GM12864 (cell line): Measurements from ENCODE around the gene SSRP1.
"Not testable (repeated sequence)": the region's sequence is repeated elsewhere in the genome, so short reads cannot be mapped to it uniquely, and the experiment has no call there.

Experiments used
- DNase-seq: peaks from one replicate; pipeline ENCODE4 v3.0.0-alpha.2; 2011; ENCODE audit warnings: low read depth
- H3K4me3 ChIP-seq: 2 replicates; pipeline ENCODE4 v1.5.1; 2011; ENCODE audit warnings: mild to moderate bottlenecking, low read depth, low read length, control low read depth
- TF ChIP-seq, protein P1 (sequence below): IDR thresholded peaks from 2 replicates; pipeline ENCODE4 v1.5.1; 2011; ENCODE audit warnings: low read depth, mild to moderate bottlenecking, moderate library complexity, low read length, control low read depth, inconsistent platforms; ENCODE audit errors: missing control alignments

Gene SSRP1

GRCh38 chr11:57302489-57302888, 33.2 kb downstream of the SSRP1 start:
- TF ChIP-seq, protein P1, sequence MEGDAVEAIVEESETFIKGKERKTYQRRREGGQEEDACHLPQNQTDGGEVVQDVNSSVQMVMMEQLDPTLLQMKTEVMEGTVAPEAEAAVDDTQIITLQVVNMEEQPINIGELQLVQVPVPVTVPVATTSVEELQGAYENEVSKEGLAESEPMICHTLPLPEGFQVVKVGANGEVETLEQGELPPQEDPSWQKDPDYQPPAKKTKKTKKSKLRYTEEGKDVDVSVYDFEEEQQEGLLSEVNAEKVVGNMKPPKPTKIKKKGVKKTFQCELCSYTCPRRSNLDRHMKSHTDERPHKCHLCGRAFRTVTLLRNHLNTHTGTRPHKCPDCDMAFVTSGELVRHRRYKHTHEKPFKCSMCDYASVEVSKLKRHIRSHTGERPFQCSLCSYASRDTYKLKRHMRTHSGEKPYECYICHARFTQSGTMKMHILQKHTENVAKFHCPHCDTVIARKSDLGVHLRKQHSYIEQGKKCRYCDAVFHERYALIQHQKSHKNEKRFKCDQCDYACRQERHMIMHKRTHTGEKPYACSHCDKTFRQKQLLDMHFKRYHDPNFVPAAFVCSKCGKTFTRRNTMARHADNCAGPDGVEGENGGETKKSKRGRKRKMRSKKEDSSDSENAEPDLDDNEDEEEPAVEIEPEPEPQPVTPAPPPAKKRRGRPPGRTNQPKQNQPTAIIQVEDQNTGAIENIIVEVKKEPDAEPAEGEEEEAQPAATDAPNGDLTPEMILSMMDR: no peak
- no peak overlapping the region for H3K4me3 ChIP-seq
- DNase-seq: no peak

GRCh38 chr11:57301711-57302423, 33.8 kb downstream of the SSRP1 start:
- H3K4me3 ChIP-seq: no peak overlapping the region
- TF ChIP-seq, protein P1: no peak
- no peak for DNase-seq

DNA sequence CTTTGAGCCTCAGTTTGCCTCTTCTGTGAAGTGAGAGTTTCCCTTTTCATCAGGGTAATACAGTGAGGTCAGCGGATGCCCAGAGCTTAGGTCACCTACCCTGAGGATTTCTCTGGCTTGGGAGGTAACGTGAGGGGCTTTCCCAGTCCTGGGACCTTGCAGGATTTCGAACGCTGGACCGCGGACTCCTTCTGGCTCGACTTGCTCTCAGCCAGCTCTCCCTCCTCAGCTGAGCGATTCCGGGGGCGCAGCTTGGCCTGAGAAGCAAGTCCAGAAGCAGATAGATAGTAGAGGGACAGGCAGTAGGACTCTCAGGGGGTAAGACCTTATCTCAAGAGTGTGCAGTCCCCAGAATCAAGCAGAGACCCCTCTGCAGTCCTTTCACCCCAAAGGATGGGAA, 34.9 kb downstream of the SSRP1 start:
- no peak overlapping the region for H3K4me3 ChIP-seq
- TF ChIP-seq, protein P1: no peak
- no peak for DNase-seq

- DNase-seq: no peak
- TF ChIP-seq, protein P1: no peak
- no peak overlapping the region for H3K4me3 ChIP-seq
Observed at GRCh38 chr11:57299150-57299737, 36.4 kb downstream of the SSRP1 start.

DNA sequence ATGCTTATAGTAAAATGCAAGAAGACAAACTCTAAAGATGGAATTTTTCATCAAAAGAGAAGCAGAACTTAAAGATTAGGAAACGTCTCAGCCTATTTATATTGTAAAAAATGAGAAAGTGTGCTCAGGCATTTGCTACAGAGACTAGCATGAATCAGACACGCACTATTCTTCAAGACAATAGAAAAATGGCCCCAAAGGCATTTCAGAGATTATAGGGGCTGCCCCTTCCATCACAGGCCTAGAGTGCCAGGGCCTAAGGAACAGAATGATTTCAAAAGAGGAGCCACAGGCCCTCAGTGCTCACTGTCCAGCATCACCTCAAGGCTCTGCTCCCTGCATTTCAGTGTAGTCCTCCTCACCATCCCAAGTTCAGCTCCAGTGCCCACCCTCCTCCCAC, 38.5 kb downstream of the SSRP1 start:
- TF ChIP-seq, protein P1: no peak
- no peak for DNase-seq
- H3K4me3 ChIP-seq: no peak overlapping the region

- not testable (repeated sequence) for H3K4me3 ChIP-seq, DNase-seq
Observed at GRCh38 chr11:57296205-57296604, 39.5 kb downstream of the SSRP1 start.

- no peak for DNase-seq
- H3K4me3 ChIP-seq: no peak overlapping the region
- TF ChIP-seq, protein P1: no peak
Observed at GRCh38 chr11:57294225-57295131, 41.2 kb downstream of the SSRP1 start.
